BE2C (cell line): ENCODE measurements around the gene RTF2.

Source experiments
- DNase-seq: peaks from one replicate; pipeline ENCODE4 v3.0.0-alpha.2; 2020
- H3K27me3 ChIP-seq: fragments of 250-450 bp; sonication (Bioruptor Pico); 2 replicates; pipeline ENCODE4 v1.5.1; 2020; ENCODE audit warnings: mild to moderate bottlenecking
- H3K36me3 ChIP-seq: fragments of 250-450 bp; sonication (Bioruptor Pico); 2 replicates; pipeline ENCODE4 v1.5.1; 2020; ENCODE audit warnings: mild to moderate bottlenecking
- H3K4me1 ChIP-seq: fragments of 250-450 bp; sonication (Bioruptor Pico); 2 replicates; pipeline ENCODE4 v1.5.1; 2020
- H3K4me3 ChIP-seq: 2 replicates; pipeline ENCODE4 v1.5.1; 2011; ENCODE audit warnings: low read depth, low read length
- H3K9me3 ChIP-seq: fragments of 250-450 bp; sonication (Bioruptor Pico); 2 replicates; pipeline ENCODE4 v1.5.1; 2020
- TF ChIP-seq, protein P1 (sequence below): IDR thresholded peaks from 2 replicates; pipeline ENCODE4 v1.5.1; 2012; ENCODE audit warnings: mild to moderate bottlenecking, low read depth, low read length

Gene RTF2

DNA sequence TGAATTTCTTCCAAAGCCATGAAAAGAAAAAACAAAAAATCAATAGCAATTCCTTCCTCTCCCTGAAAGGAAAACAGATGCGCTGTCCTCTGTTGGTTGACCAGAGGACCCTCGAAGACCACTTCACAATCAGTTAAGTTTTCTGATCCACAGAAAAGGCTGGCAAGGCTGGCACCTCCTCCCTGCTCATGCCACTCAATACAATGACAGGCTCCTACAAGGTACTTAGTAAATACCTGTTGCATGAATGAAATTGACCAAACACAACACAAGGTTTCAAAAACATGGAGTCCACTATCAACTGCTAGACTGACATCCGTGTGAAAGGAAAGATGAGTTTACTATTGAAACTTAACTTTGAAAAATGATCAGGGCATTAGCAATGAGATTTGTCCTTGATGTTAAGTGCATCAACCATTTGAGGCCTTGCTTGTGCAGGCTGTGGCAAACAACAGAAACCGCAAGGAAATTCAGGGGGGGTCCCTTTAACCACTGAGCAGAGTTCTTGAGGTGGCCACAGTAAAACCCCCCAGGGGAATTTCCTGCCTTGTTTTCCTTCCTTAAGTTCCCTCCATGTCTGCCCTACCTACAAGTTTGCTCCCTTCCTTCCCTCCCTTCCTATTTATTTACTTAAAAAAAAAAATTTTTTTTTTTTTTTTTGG is 27.9 kb upstream of the RTF2 start:
- no peak for DNase-seq
- Histone ChIP-seq H3K9me3 (no peaks in the 10 kb centered on the region), H3K4me3 (no peak overlapping the region), H3K36me3 (no peaks in the 10 kb centered on the region), H3K4me1 (no peaks in the 10 kb centered on the region), H3K27me3 (no peaks in the 10 kb centered on the region)
- TF ChIP-seq, protein P1, sequence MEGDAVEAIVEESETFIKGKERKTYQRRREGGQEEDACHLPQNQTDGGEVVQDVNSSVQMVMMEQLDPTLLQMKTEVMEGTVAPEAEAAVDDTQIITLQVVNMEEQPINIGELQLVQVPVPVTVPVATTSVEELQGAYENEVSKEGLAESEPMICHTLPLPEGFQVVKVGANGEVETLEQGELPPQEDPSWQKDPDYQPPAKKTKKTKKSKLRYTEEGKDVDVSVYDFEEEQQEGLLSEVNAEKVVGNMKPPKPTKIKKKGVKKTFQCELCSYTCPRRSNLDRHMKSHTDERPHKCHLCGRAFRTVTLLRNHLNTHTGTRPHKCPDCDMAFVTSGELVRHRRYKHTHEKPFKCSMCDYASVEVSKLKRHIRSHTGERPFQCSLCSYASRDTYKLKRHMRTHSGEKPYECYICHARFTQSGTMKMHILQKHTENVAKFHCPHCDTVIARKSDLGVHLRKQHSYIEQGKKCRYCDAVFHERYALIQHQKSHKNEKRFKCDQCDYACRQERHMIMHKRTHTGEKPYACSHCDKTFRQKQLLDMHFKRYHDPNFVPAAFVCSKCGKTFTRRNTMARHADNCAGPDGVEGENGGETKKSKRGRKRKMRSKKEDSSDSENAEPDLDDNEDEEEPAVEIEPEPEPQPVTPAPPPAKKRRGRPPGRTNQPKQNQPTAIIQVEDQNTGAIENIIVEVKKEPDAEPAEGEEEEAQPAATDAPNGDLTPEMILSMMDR = no peak

DNA sequence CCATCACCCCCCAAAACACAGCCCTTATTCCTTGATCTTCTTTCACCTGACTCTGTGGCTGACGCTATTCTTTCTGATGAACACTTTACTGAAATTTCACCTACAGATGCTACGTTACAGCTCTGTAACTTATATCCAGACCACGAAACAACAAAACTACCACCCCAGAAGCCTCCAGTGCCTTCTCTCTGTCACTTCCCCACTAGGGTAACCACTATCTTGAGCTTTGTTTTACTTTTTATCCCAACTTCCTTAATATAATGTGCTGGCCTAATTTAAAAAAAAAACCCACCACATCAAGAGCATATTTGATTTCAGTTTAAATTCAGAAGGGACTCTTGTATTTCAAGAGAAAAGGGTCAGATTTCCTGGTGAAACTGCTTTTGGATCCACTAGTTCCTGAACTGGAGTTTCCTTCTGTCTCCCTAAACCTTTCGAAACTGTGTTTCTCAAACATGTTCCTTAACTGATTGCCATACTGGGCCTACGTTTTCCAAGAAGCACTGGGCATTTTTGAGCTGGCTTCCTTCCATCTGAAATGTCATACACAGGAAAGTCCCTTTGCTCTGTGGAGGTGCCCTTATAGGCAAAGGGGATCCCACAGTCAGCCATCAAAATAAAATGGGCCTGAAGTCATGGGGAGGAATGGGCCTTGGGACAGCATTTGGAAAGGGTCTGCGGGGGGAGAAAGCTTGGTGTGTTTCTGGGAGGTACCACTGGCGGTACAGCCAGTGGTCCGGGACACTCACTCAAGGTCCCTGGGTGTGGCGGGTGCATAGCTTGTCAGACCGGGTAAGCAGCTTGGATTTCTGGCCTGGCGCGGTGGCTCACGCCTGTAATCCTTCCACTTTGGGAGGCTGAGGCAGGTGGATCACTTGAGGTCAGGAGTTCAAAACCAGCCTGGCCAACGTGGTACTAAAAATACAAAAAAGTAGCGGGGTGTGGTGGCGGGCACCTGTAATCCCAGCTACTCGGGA is 25.8 kb upstream of the RTF2 start:
- no peak overlapping the region for H3K4me3 ChIP-seq
- no peaks in the 10 kb centered on the region for H3K4me1 ChIP-seq
- DNase-seq = no peak
- TF ChIP-seq, protein P1 = no peak
- H3K27me3 ChIP-seq = no peaks in the 10 kb centered on the region
- H3K9me3 ChIP-seq = no peaks in the 10 kb centered on the region
- H3K36me3 ChIP-seq = no peaks in the 10 kb centered on the region

DNA sequence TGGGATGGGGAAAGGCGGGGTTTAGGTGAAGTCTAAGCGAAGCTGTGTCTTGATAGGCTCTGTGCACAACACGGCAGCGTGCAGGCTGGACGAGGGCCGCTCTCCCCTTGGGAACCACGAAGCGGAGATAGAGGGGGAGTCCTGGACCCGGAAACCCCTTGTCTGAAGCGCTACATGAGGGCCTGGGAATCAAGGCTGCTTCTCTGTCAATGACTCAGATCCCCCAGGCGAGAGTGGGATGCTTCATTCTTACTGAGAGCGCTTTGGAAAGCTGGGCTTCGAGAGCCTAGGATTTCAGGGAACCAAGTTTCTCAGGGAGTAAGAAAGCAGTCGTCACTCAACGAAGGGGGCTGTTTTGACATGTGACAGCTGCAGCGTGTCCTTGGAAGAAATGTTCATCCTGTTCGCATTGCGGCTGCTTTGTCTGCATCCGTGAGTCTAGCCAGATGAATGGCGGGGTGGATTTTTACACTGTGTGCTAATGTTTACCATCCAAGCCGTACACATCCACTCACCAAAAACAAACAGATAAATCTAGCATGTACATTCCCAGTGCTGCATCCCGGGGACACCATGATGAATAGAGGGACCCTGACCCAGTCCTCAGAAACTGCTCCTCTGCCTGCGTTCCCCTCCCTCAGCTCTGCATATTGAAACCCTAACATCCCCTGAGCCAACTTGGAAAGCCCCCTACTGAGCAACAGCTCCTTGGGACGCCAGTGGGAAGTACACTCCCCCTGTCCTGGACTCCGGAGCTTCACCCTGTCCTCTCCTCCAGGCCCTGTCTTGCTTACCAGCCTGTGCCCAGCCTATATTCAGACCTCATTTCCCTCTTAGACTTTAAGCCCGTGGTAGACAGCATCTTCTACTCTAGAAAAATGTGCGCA is 24.5 kb upstream of the RTF2 start:
- TF ChIP-seq, protein P1 = no peak
- Histone ChIP-seq H3K4me3 (no peak overlapping the region), H3K9me3 (no peaks in the 10 kb centered on the region), H3K4me1 (no peaks in the 10 kb centered on the region), H3K36me3 (no peaks in the 10 kb centered on the region), H3K27me3 (no peaks in the 10 kb centered on the region)
- no peak for DNase-seq

DNA sequence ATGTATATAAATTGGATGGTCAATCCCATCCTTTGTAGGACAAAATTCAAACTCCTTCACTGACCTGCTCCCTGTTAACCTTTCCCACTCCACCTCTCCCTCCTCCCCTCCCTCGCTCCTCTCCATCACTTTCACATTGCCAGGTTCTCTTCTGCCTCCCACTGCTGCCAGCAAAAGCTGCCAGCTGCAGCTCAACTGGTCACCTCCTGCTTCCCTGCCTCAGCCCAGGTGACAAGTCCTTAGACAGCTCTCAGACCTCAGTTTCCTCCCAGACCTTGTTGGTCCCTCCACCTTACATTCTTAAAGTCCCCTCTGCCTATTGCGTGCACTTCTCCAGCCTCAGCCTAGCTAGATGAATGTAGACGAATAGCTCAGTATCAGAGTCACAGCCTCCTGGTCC is 23.3 kb upstream of the RTF2 start:
- no peak for DNase-seq
- no peaks in the 10 kb centered on the region for H3K27me3 ChIP-seq

DNA sequence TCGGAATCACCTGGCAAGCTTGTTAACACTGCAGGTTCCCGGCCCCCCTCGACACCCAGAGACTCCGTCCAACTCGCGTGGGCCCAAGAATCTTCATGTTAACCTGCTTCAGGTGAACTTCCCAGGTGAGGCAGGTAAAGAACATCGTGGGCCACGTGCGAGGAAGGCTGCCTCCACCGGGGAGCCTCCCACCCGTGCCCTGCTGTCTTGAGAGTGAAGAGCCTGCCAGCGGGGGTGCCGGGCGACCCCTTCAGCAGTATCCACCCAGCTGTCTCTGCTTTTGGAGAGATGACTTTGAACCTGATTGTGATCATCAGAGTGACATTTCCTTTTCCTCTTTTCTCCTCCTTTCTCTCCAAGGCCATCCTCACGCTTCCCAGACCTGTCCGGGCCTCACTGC is 22.9 kb upstream of the RTF2 start:
- Histone ChIP-seq H3K9me3 (no peaks in the 10 kb centered on the region), H3K36me3 (no peaks in the 10 kb centered on the region), H3K27me3 (no peaks in the 10 kb centered on the region), H3K4me3 (no peak overlapping the region), H3K4me1 (no peaks in the 10 kb centered on the region)
- DNase-seq = no peak
- TF ChIP-seq, protein P1 = no peak

More for the DNA sequence above, 23.3 kb upstream of the RTF2 start:
- TF ChIP-seq, protein P1 = no peak
- Histone ChIP-seq H3K4me1 (no peaks in the 10 kb centered on the region), H3K4me3 (no peak overlapping the region), H3K36me3 (no peaks in the 10 kb centered on the region), H3K9me3 (no peaks in the 10 kb centered on the region)
